ENCODE measurements around the gene RECQL5.

Gene RECQL5

DNA sequence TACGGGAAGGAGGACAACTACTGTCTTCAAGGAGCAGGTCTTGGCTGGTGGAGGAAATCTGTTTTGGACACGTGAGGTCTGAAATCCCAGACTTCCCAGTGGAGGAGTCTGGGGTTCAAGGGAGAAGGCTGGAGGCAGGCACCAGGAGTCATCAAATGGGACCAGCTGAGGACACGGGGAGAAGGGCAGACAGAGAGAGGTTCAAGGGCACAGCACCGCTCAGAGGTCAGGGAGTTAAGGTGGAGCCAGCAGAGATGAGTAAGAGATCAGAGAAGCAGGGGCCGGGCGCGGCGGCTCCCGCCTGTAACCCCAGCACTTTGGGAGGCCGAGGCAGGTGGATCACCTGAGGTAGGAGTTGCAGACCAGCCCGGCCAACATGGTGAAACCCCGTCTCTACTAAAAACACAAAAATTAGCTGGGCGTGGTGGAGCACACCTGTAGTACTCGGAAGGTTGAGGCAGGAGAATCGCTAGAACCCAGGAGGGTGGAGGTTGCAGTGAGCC lies 44.1 kb downstream of the RECQL5 start:
- no peak for FAIRE-seq
- no peak for DNase-seq (ENCODE audit: extremely low spot score, insufficient read length, low read depth)

DNA sequence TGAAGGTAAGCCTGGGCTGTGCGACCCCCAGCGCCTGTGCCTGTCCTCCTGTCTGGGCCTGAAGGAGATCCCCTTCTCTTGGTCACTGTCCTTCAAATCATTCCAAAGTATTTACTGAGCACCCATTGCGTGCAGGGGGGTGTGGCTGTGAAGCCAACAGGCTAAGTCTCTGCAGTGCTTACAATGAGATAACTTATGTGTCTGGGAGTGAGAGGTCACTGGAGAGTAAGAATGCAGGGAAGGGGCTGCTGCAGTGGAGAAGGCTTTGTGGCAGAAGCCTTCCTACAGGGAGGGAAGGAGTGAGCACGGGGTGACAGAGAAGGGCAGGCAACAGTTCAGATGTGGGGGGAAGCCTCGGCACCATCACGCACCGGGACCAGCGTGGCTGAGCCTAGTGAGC lies 44.9 kb downstream of the RECQL5 start:
- FAIRE-seq (no peak), DNase-seq (ENCODE audit: extremely low spot score, insufficient read length, low read depth) (no peak)

DNA sequence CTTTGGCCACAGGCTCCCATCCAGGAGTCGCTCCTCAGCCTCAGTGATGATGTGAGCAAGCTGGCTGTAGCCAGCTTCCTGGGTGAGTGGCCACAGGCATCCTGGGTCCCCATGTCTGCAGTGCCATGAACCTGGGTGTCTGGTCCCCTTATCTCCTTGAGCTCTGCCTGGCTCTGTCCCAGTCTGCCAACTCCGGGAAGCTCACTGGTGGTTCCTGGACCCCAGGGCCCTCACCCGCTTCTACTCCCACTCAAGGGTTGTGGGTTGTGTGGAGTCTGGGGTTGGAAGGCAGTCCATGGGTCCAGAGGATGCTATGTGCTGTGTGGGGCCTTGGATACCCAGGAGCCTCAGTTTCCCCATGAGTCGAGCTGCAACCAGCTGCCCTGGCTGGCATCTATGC lies 45.5 kb downstream of the RECQL5 start:
- no peak for FAIRE-seq
- no peak for DNase-seq (ENCODE audit: extremely low spot score, insufficient read length, low read depth)

DNA sequence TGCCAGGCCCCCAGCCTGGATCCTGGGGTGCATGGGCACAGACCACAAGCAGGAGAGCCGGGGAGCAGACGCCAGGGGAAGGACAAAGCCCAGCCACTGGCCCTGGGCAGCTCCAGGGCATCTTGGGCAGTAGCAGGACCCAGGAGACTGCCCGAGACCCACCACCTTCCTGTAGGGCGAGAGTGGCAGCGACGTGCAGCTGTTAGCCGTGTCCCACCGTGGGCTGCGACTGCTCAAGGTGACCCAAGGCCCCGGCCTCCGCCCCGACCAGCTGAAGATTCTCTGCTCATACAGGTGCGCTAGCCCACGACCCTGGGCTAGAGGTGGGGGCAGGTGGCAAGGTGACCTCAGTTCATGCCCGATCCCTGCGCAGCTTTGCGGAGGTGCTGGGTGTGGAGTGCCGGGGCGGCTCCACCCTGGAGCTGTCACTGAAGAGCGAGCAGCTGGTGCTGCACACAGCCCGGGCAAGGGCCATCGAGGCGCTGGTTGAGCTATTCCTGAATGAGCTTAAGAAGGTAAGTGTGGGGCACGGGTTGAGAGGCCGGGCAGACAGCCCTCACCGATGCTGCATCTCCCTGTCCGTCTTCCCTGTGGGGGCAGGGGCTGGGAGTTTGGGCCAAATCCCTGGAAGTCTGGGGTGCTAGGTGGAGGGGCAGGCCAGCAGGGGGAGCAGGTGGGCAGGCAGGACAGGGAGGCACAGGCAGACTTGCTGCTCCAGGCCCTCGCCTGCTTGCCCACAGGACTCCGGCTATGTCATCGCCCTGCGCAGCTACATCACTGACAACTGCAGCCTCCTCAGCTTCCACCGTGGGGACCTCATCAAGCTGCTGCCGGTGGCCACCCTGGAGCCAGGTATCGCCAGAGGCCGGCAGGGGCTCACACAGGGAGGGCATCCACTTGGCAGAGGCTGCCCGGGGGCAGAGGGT lies 47.2 kb downstream of the RECQL5 start:
- FAIRE-seq (no peak), DNase-seq (ENCODE audit: extremely low spot score, insufficient read length, low read depth) (no peak)

DNA sequence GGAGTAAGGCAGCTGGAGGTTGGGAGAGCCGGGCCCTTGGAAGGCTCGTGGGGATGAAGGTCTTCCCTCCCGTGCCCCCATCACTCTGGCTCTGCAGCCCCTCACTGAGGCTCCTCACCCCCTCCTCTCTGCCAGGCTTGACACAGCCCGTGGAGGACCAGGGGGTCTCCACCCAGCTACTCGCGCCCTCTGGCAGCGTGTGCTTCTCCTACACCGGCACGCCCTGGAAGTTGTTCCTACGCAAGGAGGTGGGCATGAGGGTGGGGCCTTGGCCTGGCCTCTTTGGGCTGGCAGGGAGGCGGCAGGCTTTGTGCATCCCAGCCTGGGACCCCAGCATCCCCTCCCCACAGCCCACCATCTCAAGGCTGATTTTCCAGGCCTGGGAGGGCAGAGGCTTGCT lies 49.3 kb downstream of the RECQL5 start:
- no peak for FAIRE-seq
- no peak for DNase-seq (ENCODE audit: extremely low spot score, insufficient read length, low read depth)

DNA sequence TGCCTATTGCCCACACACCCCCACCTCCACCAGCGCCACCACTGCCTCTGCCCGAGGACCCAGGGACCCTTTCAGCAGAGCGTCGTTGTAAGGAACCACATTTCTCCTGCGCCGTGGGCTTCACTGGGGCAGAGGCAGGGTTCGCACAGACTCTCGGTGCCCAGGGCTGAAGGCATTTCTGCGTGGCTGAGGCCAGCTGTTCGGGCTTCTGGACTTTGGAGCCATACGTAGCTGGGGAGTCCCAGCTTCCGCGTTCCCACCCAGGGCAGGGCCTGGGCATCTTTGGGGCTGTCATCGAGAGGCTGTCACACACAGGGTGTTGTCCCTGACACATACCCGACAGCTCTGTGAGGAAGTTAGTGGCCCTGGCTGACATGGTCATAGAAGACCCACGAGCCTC lies 49.7 kb downstream of the RECQL5 start:
- no peak for FAIRE-seq
- no peak for DNase-seq (ENCODE audit: extremely low spot score, insufficient read length, low read depth)

DNA sequence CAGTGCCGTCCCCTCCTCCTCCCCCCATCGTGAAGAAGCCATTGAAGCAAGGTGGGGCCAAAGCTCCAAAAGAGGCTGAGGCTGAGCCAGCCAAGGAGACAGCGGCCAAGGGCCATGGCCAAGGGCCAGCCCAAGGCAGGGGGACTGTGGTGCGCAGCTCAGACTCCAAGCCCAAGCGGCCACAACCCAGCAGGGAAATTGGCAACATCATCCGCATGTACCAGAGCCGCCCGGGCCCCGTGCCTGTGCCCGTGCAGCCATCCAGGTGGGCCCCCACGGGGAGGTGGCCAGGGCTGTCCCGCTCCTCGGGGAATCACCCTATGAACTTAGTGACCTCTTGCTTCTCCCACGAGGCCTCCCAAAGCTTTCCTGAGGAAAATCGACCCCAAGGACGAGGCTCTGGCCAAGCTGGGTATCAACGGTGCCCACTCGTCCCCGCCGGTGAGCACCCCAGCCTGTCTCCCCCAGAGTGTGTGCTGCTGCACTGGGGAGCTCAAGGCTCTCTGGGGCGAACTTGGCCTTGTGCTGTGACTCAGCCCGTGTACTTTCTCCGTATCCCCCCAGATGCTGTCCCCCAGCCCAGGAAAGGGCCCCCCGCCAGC lies 50.3 kb downstream of the RECQL5 start:
- DNase-seq (ENCODE audit: extremely low spot score, insufficient read length, low read depth) = no peak
- FAIRE-seq = no peak

DNA sequence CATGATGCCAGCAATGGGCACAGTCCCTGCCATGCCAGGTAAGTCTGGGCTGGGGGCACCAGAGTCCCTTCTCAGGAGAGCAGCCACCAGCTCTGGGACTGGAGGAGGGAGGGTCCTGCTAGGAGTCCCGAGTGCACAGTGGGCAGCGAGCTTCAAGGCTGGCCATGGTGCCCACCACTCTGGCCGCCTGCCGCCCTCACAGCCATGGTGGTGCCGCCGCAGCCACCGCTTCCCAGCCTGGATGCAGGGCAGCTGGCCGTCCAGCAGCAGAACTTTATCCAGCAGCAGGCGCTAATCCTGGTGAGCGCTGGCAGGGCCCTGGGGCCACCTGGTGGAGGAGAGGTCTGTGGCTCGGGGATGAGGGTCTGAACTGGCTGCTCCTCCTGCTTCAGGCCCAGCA lies 51.7 kb downstream of the RECQL5 start:
- DNase-seq (ENCODE audit: extremely low spot score, insufficient read length, low read depth) = no peak
- FAIRE-seq = no peak

DNA sequence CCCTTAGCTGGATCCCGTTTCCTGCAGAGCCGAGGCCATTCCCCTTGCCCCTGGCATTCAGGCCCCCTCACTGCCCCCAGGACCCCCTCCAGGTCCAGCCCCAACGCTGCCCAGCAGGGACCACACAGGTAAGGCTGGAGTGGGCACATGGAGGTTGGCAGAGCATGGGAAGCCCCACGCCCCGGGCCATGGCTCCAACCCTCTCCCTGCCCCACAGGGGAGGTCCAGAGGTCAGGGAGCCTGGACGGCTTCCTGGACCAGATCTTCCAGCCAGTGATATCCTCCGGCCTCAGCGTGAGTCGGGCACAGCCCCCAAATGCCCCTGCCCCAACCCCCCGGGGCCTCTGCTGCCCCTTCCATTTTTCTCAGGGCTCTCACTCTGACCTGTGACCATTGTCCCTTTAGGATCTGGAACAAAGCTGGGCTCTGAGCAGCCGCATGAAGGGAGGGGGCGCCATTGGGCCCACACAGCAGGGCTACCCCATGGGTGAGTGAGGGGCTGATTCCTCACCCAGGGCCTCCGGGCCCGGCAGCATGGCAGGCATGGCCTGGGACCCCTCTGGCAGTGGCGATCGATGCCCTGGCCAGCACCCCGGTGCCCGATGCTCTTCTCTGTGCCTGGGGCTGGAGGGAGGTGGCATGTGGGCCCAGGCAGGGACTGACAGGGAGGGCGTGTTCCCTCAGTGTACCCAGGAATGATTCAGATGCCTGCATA lies 52.2 kb downstream of the RECQL5 start:
- FAIRE-seq (no peak), DNase-seq (ENCODE audit: extremely low spot score, insufficient read length, low read depth) (no peak)

DNA sequence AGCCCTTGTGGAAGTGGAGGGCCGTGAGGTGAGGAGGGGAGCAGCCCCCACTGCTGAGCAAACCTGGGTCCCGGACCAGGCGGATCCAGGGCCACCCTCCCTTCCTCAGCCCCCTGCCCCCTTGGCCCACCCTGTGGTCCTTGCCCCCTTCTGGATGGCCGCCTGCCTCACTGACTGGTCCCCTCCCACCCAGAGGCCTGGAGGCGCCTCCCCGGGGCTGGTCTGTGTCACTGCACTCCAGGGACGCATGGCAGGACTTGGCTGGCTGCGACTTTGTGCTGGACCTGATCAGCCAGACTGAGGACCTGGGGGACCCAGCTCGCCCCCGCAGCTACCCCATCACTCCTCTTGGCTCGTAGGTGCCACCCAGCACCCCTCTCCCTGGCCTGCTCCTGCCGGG lies 52.9 kb downstream of the RECQL5 start:
- DNase-seq (ENCODE audit: extremely low spot score, insufficient read length, low read depth) (no peak), FAIRE-seq (no peak)

DNA sequence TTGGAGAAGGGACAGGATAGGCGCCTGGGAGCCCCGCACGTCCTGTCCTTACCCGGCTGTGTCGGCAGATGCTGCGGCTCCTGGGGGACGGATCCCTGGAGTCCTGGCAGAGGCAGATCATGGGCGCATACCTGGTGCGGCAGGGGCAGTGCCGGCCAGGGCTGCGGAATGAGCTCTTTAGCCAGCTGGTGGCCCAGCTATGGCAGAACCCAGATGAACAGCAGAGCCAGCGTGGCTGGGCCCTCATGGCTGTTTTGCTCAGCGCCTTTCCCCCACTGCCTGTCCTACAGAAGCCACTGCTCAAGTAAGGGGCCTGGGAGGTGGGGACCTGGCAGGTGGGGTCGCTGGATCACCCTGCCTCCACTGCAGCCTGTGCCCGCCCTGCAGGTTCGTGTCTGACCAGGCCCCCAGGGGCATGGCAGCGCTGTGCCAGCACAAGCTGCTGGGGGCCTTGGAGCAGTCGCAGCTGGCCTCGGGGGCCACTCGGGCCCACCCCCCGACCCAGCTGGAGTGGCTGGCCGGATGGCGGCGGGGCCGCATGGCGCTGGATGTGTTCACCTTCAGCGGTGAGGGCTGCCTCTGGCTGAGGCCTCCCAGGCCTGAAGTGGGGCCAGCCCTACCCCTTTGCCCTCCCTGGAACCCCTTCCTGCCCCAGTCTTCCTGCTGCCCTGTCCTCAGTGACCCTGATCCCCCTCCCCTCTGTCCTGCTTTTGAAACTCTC lies 53.9 kb downstream of the RECQL5 start:
- no peak for FAIRE-seq
- no peak for DNase-seq (ENCODE audit: extremely low spot score, insufficient read length, low read depth)

DNA sequence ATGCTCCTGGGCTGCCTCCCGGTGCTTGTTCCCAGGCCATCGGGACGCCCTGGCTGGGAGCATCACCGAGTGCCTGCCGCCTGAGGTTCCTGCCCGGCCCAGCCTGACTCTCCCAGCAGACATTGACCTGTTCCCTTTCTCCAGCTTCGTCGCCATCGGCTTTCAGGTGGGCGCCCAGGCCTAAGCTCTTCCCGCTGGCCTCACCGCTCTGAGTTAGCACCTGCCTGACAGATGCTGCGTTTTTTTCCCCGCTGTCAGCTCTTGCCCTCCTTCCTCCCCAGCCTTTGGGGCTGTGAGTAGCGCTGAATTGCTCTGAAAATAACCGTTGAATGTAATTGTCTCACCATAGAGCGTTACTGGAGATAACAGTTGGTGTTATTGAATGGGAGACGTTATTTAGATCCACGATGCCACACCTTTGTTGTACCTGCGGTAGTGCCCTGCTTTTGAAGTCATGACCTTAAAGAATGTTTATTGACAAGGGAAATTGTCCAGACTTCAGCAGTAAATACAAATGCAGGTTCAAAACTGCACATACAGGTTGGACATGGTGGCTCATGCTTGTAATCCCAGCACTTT lies 55.0 kb downstream of the RECQL5 start:
- no peak for DNase-seq (ENCODE audit: extremely low spot score, insufficient read length, low read depth)
- no peak for FAIRE-seq

DNA sequence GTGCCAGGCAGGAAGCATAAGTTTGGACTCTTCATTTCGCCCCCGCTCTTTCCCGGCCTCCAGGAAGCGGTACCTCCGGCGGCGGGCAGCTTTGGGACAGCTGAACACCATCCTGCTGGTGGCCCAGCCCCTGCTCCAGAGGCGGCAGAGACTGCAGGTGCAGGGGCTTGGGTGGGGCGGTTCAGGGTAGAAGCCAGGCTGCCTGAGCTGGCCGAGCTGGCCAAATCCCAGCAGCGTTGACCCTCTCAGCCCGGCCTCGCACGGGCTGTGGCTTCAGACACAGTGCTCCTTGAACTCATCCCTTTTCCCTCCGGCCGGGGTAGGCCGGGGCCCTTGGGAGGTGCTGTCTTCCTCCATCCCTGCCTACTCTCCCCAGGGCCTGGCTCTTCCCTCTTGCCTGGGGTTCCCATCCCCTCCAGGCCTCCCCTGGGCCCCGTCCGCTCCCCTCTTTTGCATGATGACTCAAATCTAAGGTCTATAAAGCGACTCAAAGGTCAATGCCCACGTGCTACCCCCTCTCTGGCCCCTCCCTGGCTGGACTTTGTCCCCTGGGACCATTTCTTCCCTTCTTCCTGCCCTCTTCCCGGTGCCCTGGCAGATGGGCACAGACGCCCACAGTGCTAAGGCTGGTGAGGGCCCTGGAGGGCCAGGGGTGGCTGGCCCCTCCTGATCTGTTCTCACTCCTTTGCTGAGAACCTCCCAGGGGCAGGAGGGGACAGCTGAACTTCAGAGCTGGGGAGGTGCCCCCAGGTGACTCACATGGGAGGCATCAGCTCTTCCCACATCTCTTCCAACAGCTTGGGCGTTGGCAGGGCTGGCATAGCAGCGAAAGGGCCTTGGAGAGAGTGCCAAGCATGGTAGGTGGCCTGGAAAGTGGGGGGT lies 56.6 kb downstream of the RECQL5 start:
- no peak for FAIRE-seq
- DNase-seq (ENCODE audit: extremely low spot score, insufficient read length, low read depth) = no peak

DNA sequence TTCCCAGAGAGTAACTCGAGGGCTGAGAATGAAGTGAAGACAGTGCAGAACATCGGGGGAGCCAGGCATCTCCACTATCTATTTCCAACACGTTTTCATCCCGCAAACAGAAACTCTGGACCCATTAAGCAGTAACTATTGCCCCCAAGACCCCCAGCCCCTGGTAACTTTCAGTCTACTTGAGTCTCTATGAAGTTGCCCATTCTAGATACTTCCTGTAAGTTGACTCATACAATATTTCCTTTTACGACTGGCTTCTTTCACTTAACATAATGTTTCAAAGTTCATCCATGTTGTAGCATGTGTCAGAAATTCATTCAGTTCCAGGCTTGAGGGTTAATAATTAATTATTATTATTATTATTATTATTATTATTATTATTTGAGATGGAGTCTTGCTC lies 59.9 kb downstream of the RECQL5 start:
- DNase-seq (ENCODE audit: extremely low spot score, insufficient read length, low read depth) (no peak), FAIRE-seq (no peak)

DNA sequence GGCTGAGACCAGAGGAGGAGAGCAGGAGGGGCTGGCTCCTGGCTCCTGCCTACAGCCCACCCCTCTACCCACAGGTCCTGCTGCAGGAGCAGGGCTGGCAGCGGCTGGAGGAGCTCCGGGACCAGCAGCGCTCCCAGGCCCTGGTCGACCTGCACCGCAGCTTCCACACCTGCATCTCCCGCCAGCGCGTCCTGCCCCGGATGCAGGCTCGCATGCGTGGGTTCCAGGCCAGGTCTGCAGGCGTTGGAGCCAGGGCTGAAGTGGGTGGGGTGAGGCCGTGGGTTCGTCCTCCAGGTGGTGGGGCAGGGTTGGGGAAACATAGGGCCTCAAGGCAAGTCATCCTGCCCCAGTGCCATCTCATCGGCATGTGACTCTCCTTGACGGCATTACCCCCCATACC lies 61.2 kb downstream of the RECQL5 start:
- no peak for DNase-seq (ENCODE audit: extremely low spot score, insufficient read length, low read depth)
- FAIRE-seq = no peak

DNA sequence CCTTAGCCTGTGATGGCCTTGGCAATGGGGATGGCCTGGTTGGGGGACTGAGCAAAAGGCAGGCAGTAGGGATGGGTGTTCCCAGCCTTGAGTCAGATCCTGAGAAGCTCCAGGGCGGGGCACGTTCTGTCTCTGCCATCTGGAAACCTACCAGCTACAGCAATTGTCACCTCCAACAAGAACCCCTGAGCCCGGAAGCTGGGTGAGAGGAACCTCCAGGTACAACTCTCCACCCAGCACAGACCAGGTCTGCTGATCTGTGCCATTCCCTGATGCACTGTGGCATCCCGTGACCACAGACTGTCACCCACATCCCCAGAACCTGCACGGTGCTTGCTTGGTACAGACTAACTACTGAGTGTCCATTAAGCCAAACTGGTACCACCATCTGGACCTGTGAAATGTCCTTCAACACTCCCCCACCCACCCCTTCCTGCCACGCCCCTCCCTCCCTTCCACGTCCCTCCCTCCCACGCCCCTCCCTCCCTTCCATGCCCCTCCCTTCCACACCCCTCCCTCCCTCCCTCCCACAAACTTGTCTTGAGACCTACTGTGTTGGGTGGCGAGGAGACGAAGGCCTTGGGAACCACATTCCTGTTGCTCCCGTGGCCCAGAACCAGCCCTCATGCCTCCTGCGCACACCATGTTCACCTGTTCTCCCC lies 62.8 kb downstream of the RECQL5 start:
- FAIRE-seq = no peak
- no peak for DNase-seq (ENCODE audit: extremely low spot score, insufficient read length, low read depth)

DNA sequence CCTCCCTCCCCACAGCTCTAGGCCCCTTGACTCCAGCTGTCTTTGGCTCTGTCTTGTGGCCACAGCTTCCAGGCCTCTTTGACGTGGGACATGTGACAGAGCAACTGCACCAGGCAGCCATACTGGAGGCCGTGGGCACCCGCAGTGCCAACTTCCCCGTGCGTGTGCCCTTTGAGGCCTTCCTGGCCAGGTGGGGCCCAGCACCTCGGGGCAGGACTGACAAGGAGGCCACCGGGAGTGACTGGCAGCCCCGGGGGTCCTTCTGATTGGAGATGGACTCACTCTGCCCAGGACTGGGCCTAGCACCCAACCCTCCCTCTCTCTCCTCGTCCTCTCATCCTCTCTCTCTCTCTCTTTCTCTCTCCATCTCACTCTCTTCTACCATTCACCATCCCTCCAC lies 63.8 kb downstream of the RECQL5 start:
- DNase-seq (ENCODE audit: extremely low spot score, insufficient read length, low read depth) = no peak
- no peak for FAIRE-seq

DNA sequence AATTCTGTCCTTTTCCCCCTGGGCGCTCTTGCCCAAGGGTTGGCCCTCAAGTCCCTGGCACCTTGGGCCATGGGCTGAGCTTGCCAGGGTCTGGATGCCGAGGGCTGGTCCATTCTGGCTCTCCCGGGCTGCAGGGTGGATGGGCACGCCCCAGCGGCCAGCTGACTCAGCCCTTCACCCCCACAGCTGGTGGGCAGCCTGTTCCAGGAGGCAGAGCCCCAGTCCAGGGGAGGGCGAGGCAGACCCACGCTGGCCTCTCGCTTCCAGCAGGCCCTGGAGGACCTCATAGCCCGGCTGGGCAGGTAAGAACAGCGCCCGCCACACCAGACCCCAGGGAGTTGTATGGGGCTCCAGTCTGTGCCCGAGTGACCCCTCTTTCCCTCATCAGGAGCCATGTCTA lies 64.3 kb downstream of the RECQL5 start:
- DNase-seq (ENCODE audit: extremely low spot score, insufficient read length, low read depth) (no peak), FAIRE-seq (no peak)

Data from GM18507 (cell line).